ENCODE measurements around the gene DPH3.

GRCh38 chr3:16234281-16234680 is 30.5 kb downstream of the DPH3 start:
- TF ChIP-seq CTCF (IDR thresholded peaks at IDR 0.05) = no peak
- no peak for TF ChIP-seq POLR2A (IDR thresholded peaks at IDR 0.05)
- TF ChIP-seq POLR2AphosphoS5 (IDR thresholded peaks at IDR 0.05) = no peak
- TF ChIP-seq EP300 (IDR thresholded peaks at IDR 0.05) = no peak
